HK-2 (cell line): ENCODE results near the gene RPL13.

Experiments
- DNase-seq: peaks from one replicate; pipeline ENCODE4 v3.0.0-alpha.2; 2018; ENCODE audit not compliant: unreplicated experiment

RPL13 gene

GRCh38 chr16:89560378-89561141 lies at the start of gene RPL13:
TSS of gene RPL13 (plus strand) at chr16:89560682. CDS start at chr16:89560960, 278 bp downstream.
- peak; percentile 94 for DNase-seq

- DNase-seq, result no peak
Observed at GRCh38 chr16:89511374-89511773, 49.1 kb upstream of the RPL13 start.

GRCh38 chr16:89512453-89512852 lies 48.0 kb upstream of the RPL13 start:
- DNase-seq, result no peak

GRCh38 chr16:89517128-89517527 lies 43.4 kb upstream of the RPL13 start:
- DNase-seq, result no peak

GRCh38 chr16:89519881-89520280 lies 40.6 kb upstream of the RPL13 start:
- DNase-seq, result no peak

- DNase-seq, result no peak
Observed at GRCh38 chr16:89522287-89522686, 38.2 kb upstream of the RPL13 start.

GRCh38 chr16:89523680-89524344 lies 36.7 kb upstream of the RPL13 start:
- DNase-seq, result no peak

- no peak for DNase-seq
Observed at GRCh38 chr16:89525146-89525913, 35.2 kb upstream of the RPL13 start.

GRCh38 chr16:89529097-89529496 lies 31.4 kb upstream of the RPL13 start:
- no peak for DNase-seq

GRCh38 chr16:89530401-89531381 lies 29.8 kb upstream of the RPL13 start:
- DNase-seq, result no peak

- no peak for DNase-seq
Observed at GRCh38 chr16:89531821-89532526, 28.5 kb upstream of the RPL13 start.

GRCh38 chr16:89534252-89534756 lies 26.2 kb upstream of the RPL13 start:
- DNase-seq, result no peak

GRCh38 chr16:89536371-89536770 lies 24.1 kb upstream of the RPL13 start:
- DNase-seq, result no peak

GRCh38 chr16:89536886-89537548 lies 23.5 kb upstream of the RPL13 start:
- DNase-seq, result no peak

- DNase-seq, result no peak
Observed at GRCh38 chr16:89537549-89537925, 22.9 kb upstream of the RPL13 start.

- no peak for DNase-seq
Observed at GRCh38 chr16:89538286-89538685, 22.2 kb upstream of the RPL13 start.

GRCh38 chr16:89540557-89540956 lies 19.9 kb upstream of the RPL13 start:
- DNase-seq, result no peak

- DNase-seq, result no peak
Observed at GRCh38 chr16:89541792-89542191, 18.7 kb upstream of the RPL13 start.

- no peak for DNase-seq
Observed at GRCh38 chr16:89544113-89544512, 16.4 kb upstream of the RPL13 start.

GRCh38 chr16:89544713-89545043 lies 15.8 kb upstream of the RPL13 start:
- DNase-seq, result no peak
